ENCODE data around the gene MARS1. TPM values are rescaled to one million over a fixed set of nuclear protein-coding genes. Genes with fewer than 3 reads are reported as not detected.

The MARS1 gene
- total RNA-seq, 1 experiment from 2014 or later = 291 TPM

GRCh38 chr12:57473886-57474285 lies 14.0 kb upstream of the MARS1 start:
- in situ Hi-C loops (cut with HindIII; ENCODE audit: low pct_unique_long_range_greater_than_20kb, low sequenced_read_pairs) (no loop called here), intact Hi-C loops (cut with micrococcal nuclease; ENCODE audit: unreplicated experiment) (no loop called here)
- ATAC-seq = no peak
- H3K4me3 ChIP-seq (ENCODE audit: low read depth in 2 of 2, low read length in 2 of 2) = no peak overlapping the region
- H3K4me1 ChIP-seq (ENCODE audit: control insufficient read depth, insufficient read depth, low read length) = no peaks in the 10 kb centered on the region; the same call in 1 of the 2 replicates
- CTCF ChIA-PET = no interaction called here
- DNase-seq (ENCODE audit: low read depth, low spot score) = no peak
- no peaks in the 10 kb centered on the region for H3K36me3 ChIP-seq (ENCODE audit: control insufficient read depth, insufficient read depth, low read length)
- TF ChIP-seq TCF7L2 (IDR thresholded peaks at IDR 0.05; ENCODE audit: low read depth, low read length) (no peak), POLR2AphosphoS5 (IDR thresholded peaks at IDR 0.05; ENCODE audit: low read depth, low read length) (no peak)
- TF ChIP-seq, protein P1, sequence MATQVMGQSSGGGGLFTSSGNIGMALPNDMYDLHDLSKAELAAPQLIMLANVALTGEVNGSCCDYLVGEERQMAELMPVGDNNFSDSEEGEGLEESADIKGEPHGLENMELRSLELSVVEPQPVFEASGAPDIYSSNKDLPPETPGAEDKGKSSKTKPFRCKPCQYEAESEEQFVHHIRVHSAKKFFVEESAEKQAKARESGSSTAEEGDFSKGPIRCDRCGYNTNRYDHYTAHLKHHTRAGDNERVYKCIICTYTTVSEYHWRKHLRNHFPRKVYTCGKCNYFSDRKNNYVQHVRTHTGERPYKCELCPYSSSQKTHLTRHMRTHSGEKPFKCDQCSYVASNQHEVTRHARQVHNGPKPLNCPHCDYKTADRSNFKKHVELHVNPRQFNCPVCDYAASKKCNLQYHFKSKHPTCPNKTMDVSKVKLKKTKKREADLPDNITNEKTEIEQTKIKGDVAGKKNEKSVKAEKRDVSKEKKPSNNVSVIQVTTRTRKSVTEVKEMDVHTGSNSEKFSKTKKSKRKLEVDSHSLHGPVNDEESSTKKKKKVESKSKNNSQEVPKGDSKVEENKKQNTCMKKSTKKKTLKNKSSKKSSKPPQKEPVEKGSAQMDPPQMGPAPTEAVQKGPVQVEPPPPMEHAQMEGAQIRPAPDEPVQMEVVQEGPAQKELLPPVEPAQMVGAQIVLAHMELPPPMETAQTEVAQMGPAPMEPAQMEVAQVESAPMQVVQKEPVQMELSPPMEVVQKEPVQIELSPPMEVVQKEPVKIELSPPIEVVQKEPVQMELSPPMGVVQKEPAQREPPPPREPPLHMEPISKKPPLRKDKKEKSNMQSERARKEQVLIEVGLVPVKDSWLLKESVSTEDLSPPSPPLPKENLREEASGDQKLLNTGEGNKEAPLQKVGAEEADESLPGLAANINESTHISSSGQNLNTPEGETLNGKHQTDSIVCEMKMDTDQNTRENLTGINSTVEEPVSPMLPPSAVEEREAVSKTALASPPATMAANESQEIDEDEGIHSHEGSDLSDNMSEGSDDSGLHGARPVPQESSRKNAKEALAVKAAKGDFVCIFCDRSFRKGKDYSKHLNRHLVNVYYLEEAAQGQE (IDR thresholded peaks at IDR 0.05; ENCODE audit: insufficient read depth in 1 of 2, low read depth in 2 of 2, low read length in 1 of 2) = no peak
- H3K27ac ChIP-seq (ENCODE audit: low read length) = no peak overlapping the region
- no TSS peak for BruUV-seq (replicated peaks)
- H3K9me3 ChIP-seq (ENCODE audit: control insufficient read depth, insufficient read depth, low read depth, low read length) = no peaks in the 10 kb centered on the region
- POLR2A ChIA-PET = no interaction called here
- peaks cover 2% of the 10 kb centered on the region; the same call in 1 of the 2 replicates for H3K27me3 ChIP-seq (ENCODE audit: control insufficient read depth, insufficient read depth, low read length)

DNA sequence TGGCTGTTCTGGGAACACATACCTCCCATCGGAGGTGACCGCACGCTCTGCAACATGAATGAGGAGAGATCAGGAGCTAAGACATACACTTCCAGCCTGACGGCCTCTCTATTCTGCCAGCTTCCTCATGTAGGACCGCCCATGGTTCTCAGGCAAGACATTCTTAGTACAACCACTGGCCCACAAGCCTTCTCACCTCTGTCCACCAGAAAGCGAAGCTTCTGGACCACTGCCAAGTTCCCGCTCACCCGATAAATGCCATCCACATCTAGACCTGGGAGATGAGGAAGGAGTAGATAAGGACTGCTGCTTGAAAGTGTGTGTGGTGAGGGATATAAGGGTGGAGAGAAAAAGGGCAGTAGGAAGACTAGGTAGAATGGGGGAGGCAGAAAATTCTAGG lies 13.4 kb upstream of the MARS1 start:
- ChIA-PET CTCF (no interaction called here), POLR2A (no interaction called here)
- BruUV-seq (replicated peaks) = no TSS peak
- intact Hi-C loops (cut with micrococcal nuclease; ENCODE audit: unreplicated experiment) = no loop called here
- no peak for DNase-seq (ENCODE audit: low read depth, low spot score)
- no peaks in the 10 kb centered on the region for H3K36me3 ChIP-seq (ENCODE audit: control insufficient read depth, insufficient read depth, low read length)
- H3K9me3 ChIP-seq (ENCODE audit: control insufficient read depth, insufficient read depth, low read depth, low read length) = no peaks in the 10 kb centered on the region
- in situ Hi-C loops (cut with HindIII; ENCODE audit: low pct_unique_long_range_greater_than_20kb, low sequenced_read_pairs) = no loop called here
- no peak for ATAC-seq
- no peak overlapping the region for H3K27ac ChIP-seq (ENCODE audit: low read length)
- TF ChIP-seq POLR2AphosphoS5 (IDR thresholded peaks at IDR 0.05; ENCODE audit: low read depth, low read length) = no peak
- no peak for TF ChIP-seq CTCF (IDR thresholded peaks at IDR 0.05)
- TF ChIP-seq SIN3A (IDR thresholded peaks at IDR 0.05; ENCODE audit: borderline replicate concordance, insufficient read depth, low read depth, low read length) = no peak
- TF ChIP-seq TCF7L2 (IDR thresholded peaks at IDR 0.05; ENCODE audit: low read depth, low read length) = no peak
- TF ChIP-seq, protein P1 (IDR thresholded peaks at IDR 0.05; ENCODE audit: insufficient read depth in 1 of 2, low read depth in 2 of 2, low read length in 1 of 2) = no peak
- peaks cover 2% of the 10 kb centered on the region; the same call in 1 of the 2 replicates for H3K27me3 ChIP-seq (ENCODE audit: control insufficient read depth, insufficient read depth, low read length)
- H3K4me3 ChIP-seq (ENCODE audit: low read depth in 2 of 2, low read length in 2 of 2) = no peak overlapping the region
- H3K4me1 ChIP-seq (ENCODE audit: control insufficient read depth, insufficient read depth, low read length) = no peaks in the 10 kb centered on the region; the same call in 1 of the 2 replicates
